ENCODE results near the gene IGSF5.
"Not testable (repeated sequence)": the region's sequence is repeated elsewhere in the genome, so short reads cannot be mapped to it uniquely, and the experiment has no call there.

IGSF5 gene

DNA sequence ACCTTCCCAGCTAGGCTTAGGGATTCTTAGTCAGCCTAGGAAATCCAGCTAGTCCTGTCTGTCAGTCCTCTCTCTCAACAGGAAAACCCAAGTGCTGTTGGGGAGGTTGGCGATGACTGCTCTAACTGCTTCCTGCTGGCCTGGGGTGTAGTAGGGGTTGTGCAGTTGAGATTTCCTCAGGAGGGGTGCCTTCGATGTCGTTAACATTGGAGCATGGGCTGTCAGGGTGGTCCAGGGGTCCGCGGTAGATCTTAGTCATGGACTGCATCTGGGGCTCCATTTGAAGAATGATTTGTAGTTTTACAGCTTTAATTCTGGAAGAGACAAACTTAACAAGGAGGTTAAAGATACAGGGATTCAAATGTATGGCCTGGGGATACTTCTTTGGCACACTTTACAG is 5.5 kb upstream of the IGSF5 start:
- not testable (repeated sequence) for DNase-seq

DNA sequence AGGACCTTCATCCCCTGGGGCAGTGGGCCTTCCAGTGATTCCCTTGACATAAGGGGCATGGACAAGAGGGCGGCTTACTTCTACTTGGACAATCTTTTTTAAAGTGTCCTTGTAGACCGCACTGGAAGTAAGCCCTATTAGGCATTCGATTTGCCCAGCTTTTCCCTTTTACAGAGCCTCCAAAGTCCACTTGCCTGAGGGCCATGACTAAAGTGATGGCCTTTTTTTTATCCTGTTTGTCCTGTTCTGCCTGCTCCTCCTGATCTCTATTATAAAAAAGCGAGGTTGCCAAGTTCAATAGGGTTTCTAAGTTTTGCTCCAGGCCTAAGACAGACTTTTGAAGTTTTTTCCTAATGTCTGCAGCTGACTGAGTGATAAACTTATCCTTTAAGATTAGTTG is 2.4 kb upstream of the IGSF5 start:
- DNase-seq = not testable (repeated sequence)

DNA sequence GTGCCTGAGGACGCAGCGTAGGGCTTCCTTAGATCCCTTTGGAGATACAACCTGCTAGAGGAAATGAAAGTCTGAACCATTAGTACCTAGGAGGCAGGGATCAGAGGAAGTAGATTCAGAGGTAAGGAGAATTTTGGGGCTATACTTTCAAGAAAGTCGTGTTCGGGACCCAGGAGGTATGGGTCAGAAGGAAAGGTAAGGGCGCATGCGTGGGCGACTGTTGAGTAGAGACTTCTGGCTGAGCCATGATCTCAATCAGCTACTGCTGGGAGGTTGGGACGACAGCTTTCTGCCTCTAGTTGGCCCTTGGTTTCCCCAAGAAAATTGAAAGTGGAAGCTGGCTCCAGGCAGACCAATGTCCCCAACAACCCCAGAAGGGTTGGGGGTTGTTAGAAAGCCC is 349 bp downstream of the IGSF5 start:
- DNase-seq = not testable (repeated sequence)

DNA sequence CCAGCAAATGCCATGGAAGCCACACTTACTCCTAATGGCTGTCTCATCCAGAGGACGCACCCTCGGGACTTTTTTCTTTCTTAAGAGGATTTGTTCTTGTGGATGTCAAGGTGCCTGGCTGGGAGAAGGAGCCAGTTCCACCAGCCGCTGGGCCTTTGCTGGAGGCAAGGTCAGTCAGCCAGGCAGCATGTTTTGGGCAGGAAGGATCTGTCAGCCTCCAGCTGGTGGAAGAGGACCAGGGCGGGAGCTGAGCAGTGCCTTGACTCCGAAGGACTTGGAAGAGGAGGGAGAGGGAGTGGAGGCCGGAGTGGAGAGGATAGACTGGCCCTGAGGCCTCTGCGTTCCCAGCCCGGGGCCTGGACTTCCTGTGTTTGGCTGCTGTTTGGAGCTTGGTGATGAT is 5.7 kb downstream of the IGSF5 start:
- DNase-seq = no peak

DNA sequence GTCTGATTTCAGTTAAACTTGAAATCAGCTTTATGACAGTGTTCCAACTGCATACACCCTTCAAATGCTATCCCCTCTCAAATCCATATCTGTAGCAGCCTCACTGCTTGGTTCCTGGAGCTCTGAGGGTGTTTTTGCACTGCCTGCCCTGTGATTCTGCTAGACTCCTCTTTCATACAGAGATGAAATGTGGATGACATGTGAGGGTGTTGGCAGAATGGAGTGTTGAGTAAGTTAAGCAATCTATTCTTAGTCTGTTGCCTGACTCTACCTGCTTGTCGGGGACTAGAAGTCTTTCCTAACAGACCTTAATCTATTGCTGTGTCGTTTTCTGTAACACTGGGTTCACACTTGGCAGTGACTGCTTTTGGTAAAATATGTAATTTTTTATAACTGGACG is 9.8 kb downstream of the IGSF5 start:
- DNase-seq = no peak

DNA sequence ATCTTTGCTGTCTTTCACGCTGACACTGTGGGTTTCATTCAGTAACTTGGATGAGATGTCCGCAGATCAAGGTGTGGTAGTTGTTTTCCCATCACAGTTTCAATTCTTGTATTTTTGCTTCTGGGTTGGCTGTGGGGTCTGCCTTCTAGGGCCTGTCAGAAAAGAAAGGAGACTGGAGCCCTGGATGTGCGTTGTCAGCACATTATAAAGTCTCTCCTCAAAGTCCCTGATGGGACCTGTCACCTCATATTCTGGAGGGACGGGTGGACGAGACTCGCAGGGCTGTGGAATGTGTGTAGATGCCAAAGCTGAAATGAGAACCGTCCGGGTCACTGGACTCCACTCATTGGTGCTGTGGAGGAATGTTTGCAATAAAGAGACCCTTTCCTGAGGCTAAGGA is 11.3 kb downstream of the IGSF5 start:
- DNase-seq = no peak

DNA sequence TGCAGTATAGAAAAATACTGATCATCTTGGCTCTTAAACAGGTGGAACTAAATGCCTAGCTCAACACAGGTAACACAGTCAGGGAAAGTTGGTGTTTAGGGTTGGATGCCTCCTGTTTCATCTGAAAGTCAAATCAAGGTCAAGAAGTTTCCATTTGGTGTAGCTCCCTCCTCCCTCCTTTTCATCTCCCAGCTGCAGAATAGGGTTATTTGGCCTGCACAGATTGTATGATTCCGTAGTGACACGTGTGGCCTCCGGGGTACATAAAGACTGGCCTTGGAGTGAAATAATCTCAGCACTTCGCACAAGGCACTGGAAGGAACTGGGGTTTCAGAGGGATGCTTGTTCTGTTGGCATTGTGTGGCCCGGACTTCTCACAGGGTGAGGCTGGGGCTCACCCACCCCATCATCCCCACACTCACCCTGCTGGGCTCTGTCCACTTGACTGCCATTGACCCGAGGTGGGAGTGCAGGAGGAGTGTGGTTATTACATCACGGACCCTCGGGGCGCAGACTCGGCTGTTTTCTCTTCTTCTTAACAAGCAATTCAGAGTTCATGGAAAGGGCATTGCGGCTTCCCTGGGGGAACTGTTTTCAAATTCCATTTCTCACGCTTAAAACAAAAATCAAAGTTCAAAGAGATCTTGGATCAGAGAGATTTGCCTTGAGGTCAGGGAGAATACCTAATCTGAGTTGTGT is 18.4 kb downstream of the IGSF5 start:
- no peak for DNase-seq

DNA sequence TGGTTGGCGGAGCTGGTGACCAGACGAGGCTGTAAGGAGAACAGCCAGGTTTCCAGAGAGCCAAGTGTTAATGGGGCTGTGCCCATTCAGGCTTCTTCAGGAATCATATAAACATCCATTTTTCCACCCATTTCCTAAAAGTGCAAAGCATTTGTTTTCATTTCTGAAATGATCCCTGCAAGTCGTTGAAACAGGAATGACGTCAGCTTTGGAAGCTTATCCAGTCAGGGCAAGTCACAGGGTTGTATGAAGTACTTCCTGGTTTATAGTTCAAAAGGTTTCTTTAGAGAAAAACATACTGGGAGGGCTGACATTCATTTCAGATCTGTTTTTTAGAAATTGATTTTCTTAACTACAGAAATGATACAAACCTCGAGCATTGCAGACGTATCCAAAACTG is 29.2 kb downstream of the IGSF5 start:
- DNase-seq = no peak

DNA sequence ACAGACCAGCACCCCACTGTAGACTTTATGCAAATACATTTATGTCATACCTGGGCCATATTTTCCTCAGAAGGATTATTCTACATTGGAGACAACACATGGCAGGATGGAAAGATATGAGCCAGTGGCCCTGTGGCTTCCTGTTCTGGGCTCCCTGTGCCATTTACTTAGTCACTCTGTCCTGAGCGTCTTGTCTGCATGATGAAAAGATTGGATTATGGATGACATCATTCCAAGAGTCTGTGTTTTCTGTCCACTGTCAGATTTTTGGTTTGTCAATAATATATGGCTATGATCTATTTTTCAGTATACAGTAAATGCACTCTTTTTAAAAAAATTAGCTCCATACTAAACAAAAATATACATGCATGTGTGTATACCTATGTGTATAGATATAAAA is 30.8 kb downstream of the IGSF5 start:
- no peak for DNase-seq

DNA sequence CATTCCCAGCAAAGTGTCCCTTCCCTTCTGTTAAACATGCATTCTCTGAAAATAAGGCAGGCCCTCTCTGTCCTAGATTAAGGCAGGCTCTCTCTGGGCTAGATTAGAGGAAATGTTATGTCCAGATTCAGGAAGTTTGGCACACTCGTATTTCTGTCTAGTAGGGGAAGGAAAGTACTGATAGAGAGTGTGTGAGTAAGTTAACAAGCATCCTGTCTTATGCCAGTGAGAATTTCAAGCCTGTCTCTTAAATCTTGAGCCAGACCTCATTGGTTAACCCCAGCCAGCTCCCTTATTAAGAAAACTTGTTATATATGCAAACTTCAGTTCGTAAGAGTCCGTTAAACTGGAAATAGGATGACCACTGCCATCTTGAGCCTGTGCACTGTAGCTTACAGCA is 31.6 kb downstream of the IGSF5 start:
- DNase-seq = no peak

DNA sequence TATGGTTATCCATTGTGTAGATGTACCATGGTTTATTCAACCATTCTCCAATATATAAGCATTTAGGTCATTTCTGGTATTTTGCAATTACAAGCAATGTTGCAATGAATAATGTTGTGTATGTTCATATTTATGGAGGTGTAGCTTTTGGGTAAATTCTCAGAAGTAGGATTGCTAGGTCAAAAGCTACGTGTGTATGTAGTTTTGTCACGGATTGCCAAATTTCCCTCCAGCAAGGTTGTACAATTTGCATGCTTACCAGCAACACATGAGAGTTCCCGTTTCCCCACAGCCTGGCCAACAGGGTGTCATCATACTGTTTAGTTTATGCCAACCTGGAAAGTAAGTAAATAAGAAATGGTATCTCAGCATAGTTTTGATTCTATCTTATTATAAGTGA is 36.3 kb downstream of the IGSF5 start:
- DNase-seq = no peak

DNA sequence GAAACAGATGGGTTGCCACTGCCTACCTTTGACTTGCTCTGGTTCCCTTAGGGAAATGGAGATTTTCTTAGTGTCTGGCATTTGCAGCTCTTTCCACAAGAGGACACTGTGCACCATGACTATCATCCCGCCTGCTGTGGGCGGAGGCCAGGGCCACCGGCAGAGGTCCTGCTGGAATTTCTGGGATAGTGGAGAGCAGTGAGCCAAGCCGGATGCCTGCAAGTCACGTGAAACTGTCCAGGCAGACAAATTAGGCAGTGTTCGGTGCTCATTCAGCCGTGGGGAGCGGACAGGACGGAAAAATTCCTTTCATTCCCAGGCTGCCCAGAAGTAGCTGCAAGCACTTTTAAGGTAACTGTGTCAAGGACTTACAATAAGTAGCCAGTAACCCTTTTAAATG is 43.4 kb downstream of the IGSF5 start:
- DNase-seq = peak; percentile 92

DNA sequence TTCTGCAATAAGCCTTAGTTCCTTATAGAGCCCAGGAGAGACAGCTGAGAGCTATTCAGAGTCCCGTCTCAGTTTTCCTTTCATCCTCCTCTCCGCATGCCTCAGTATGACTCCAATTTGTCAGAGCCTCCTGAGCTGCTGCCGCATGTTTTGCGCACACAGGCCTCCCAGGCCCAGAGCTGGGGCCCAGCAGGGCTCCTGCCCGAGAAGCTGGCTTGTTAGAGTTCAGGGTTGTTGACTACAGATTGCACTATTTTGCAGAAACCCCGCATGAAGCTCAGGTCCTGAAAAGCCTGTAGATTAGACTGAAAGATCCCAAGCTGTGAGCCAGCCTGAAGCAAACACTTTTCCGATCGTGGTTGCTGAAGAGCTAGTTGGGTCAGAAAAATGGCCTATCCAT is 51.5 kb downstream of the IGSF5 start:
- no peak for DNase-seq

DNA sequence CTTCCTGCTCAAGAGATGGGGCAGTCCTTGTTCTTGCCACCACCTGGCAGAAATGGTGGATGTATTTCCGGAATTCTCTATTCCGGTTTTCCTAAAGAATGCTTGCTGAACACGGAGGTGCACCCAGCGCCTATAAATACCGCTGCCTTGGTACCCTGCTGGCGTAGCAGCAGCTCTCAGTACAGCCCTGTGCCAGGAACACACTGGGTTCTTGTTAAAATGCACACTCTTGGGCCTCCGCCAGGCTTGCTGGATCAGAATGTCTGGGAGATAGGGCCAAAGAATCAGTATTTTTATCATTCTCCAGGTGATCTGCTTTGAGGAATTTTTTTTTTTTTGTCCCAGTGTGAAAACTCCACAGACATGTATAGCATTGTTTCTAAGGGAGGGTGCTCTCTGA is 54.2 kb downstream of the IGSF5 start:
- no peak for DNase-seq

DNA sequence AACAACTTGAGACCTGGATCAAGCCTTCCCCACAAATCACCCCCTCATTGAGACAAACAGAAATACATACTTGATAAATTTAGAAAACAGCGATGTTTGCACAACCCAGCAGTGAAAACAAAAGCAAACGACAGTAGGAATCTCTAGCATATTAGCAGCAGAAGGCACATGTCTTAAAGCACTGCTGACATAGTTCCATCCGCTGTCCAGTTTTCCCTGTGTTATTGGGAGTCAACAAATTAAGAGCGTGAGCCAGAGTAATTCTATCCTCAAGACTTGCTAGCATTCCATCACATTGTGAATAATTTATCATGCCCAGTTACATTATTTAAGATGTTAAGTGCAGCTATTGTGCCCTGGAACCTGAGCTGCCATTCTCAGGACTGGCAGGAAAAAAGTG is 55.3 kb downstream of the IGSF5 start:
- no peak for DNase-seq

DNA sequence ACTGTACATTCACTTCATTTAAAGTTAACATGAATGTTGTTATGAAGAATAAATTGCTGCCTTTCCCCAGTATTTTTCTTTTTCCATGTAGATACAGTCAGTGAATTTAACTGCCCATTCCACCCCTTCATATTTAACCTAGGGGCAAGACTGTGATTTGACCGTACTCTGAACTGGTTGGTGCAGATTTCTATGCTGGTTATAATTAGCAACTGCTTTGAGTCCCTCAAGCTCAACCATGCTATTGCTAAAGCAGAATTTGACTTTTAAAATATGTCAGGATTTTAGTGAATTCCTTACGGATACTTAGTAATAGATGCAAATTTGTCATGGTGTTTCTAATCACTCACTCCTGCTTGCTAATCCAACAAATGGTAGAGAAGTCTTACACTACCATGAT is 57.2 kb downstream of the IGSF5 start:
- DNase-seq = no peak

DNA sequence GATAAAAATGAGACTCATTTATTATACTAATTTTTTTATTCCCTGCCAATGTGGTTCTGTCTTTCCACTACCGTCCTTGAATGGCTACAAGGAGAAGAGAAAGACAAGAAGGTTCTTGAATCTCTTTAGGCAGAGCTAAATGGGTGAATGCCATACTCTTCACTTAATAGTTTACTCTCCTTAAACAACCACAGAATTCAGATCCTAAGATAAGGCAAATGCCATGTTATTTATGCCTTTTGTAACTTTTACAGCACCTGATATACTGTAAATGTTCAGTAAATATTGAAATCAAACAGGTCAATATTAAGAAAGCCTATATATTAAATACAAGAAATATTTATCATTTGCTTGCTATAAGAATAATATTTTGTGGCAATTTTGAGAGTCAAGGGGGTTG is 58.4 kb downstream of the IGSF5 start:
- no peak for DNase-seq

DNA sequence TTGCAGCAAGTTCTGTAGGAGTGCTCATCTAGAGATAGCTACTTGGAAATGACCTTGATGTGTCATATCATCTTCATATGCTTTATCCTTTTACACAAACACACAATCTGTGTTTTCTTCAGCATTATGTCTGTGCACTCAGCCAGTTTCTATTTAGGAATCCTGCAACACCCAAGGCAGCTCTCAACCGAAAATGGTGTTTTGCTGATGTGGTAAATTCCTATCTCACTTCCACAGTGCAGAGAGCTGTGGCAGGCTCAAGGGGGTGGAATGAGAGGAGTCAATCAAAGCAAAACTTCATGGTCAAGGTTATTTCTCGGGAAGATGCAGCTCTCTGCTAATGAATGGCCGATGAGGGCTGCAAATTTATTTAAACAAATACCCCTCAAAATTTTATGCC is 59.3 kb downstream of the IGSF5 start:
- no peak for DNase-seq

DNA sequence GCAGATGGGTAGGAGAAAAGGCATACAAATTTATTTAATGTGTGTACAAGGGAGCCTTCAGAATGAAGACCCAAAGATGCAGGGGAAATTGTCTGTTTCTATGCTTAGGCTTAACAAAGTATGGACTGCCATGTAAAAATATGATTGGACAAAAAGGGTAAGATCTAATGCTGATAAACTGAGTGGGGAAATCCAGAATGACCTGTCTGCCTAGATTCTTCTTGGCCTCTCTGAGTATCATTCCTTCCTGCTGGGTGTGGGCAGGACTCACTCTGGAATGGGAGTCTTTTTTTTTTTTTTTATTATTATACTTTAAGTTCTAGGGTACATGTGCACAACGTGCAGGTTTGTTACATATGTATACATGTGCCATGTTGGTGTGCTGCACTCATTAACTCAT is 61.0 kb downstream of the IGSF5 start:
- DNase-seq = no peak

DNA sequence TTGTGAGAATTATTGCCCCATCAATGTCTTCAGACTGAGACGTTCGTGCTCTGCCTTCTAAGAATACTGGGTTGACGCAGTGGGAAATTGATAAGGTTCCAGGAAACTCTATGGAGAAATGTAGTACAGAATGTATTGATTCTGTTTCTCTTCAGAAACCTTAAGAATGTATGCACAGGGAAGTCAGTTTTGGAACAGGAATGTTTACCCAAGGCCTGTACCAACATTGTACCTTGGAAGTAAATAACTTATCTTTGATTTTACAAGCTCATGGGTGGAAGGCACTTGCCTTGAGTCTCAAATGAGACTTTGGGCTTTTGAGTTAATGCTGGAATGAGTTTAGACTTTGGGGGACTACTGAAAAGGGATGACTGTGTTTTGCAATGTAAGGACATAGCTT is 62.8 kb downstream of the IGSF5 start:
- no peak for DNase-seq

DNA sequence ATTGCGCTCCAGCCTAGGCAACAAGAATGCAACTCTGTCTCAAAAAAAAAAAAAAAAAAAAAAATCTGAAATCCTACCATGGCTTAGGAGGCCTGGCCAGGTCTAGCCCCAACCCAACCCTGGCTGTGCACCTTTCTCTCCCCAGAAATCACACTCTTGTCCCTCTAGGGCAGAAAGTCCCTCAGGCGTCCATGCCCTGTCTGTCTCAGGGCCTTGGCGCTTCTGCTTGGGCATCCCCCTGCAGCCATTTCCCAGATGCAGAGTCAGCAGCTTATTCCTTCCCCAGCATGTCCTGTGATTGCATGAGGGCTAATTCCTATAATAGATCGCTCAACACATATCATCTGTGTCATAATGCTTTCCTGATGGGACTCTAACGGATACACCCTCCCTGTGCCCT is 65.0 kb downstream of the IGSF5 start:
- DNase-seq = no peak

DNA sequence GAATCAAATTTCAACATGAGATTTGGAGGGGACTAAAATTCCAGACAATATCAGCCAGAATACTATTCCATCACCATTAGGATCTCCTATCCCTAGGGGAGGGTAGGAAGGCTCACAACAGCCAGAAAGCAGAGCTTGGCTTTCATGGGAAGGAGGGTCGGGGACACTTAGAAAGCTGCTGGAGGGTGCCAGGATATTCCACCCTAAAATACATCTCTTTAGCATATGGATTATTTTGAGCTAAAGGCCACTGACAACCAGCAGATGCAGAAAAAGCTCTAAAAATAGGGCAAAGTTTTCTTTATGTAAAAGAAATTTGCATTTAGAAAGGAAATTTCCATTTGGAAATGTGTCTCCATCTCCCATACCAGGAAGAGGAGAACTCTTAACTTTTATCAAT is 68.0 kb downstream of the IGSF5 start:
- DNase-seq = no peak

DNA sequence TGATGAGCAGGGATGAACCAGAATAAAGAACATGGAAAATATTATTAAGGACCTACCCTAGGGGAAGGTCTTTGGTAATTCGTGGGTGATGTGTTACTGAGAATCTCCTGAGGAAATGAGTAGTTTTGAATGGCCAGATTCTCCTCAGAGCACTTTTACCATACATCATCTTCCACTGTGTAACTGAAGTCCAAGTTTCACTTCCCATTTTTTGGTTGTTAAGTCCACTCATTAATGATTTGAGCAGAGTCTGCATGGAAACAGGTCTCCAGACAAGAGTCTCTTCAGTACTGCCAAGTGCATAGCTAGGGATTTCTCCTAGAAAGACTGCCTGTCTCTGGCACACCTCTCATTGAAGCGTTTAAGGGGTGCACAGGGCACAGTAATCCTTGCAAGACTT is 73.6 kb downstream of the IGSF5 start:
- DNase-seq = no peak

DNA sequence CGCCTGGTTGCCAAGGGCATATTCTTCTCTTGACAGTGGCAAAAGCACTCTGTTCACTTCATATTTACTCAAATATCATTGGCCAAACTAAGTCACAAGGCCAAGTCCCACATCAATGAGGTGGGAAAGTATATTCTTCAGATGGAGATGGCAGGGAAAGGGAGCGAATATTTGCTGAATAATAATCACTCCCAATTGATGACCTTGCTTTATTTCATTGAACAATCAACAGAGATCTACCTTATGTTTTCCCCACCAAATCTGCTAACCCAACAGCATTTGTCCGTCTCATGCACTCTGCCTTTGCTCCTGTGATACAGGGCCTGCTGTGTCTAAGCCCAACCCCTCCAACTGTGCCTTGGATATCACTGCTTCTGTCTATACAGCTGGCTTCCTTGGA is 77.1 kb downstream of the IGSF5 start:
- peak; percentile 4 for DNase-seq

DNA sequence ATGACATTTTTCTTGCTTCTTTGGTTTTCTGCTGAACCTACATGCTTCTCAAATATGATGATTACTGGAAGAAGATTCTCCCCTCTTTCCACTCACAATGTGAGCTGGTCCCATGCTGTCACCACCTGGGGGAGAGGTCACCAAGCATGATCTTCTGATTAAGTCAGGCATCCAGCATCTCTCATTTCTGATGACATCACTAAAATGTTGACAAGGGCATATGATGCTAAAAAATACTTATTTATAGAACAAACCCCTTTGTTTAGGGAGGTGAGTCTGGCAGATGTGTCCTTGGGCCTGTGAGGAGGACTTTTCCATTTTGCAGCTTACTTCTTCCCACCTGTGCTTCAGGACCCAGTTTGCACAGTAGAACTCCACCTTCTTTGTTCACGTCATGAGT is 80.3 kb downstream of the IGSF5 start:
- DNase-seq = no peak

DNA sequence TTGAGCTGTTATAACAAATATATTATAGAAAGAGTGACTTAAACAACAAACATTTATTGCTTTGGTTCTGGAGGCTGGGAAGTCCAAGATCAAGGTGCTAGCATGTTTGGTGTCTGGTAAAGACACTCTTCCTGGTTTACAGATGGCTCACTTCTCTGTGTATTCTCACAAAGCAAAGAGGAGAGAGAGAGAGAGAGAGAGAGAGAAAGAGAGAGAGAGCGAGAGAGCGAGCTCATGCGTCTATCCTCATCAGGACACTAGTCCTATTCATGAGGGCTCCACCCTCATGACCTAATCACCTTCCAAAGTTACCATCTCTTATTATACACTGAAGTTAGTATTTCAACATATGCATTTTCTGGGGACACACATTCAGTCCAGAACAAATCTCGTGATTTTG is 89.6 kb downstream of the IGSF5 start:
- DNase-seq = no peak
